IPS-20b (cell line): ENCODE measurements around the gene LLGL2.

Source experiments
- H3K27ac ChIP-seq: one replicate; pipeline ENCODE4 v1.5.1; 2013; ENCODE audit warnings: low read length
- H3K27me3 ChIP-seq: 2 replicates; pipeline ENCODE4 v1.6.1; 2013; ENCODE audit warnings: mild to moderate bottlenecking, low read length, inconsistent platforms; ENCODE audit not compliant: insufficient read depth
- H3K36me3 ChIP-seq: 2 replicates; pipeline ENCODE4 v1.6.1; 2013; ENCODE audit warnings: low read depth, mild to moderate bottlenecking, inconsistent platforms, low read length, moderate library complexity; ENCODE audit not compliant: insufficient read depth
- H3K4me1 ChIP-seq: 2 replicates; pipeline ENCODE4 v1.6.1; 2013; ENCODE audit warnings: mild to moderate bottlenecking, control low read depth, inconsistent platforms, low read length, moderate library complexity; ENCODE audit not compliant: insufficient read depth
- H3K4me3 ChIP-seq: 2 replicates; pipeline ENCODE4 v1.5.1; 2013; ENCODE audit warnings: mild to moderate bottlenecking, low read length, inconsistent platforms
- H3K9ac ChIP-seq: 2 replicates; pipeline ENCODE4 v1.6.1; 2013; ENCODE audit warnings: low read depth, mild to moderate bottlenecking, inconsistent platforms, low read length, moderate library complexity
- H3K9me3 ChIP-seq: 2 replicates; pipeline ENCODE4 v1.6.1; 2013; ENCODE audit warnings: mild to moderate bottlenecking, low read depth, low read length, inconsistent platforms; ENCODE audit not compliant: insufficient read depth

Gene LLGL2

DNA sequence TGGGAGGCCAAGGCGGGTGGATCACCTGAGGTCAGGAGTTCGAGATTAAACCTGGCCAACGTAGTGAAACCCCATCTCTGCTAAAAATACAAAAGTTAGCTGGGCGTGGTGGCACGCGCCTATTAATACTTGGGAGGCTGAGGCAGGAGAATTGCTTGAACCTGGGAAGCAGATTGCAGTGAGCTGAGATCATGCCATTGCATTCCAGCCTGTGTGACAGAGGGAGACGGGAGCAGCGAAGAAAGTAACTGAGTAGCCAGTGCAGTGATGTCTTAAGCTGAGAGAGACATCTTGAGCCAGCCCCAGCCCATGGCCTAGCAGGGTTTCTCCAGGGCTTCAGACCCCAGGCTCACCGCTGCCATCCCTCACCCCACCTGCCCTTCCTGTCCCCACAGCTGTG lies 97.9 kb downstream of the LLGL2 start:
- Histone ChIP-seq H3K4me1 (no peaks in the 10 kb centered on the region), H3K9ac (no peak overlapping the region), H3K27ac (no peak overlapping the region), H3K27me3 (no peaks in the 10 kb centered on the region; the same call in 1 of the 2 replicates), H3K9me3 (no peaks in the 10 kb centered on the region), H3K36me3 (no peaks in the 10 kb centered on the region), H3K4me3 (no peak overlapping the region)

GRCh38 chr17:75624021-75624420 lies 98.5 kb downstream of the LLGL2 start:
- Histone ChIP-seq H3K4me3 (no peak overlapping the region), H3K9me3 (no peaks in the 10 kb centered on the region), H3K36me3 (no peaks in the 10 kb centered on the region), H3K27ac (no peak overlapping the region), H3K9ac (no peak overlapping the region), H3K27me3 (no peaks in the 10 kb centered on the region; the same call in 1 of the 2 replicates), H3K4me1 (no peaks in the 10 kb centered on the region)
